H9 (cell line): ENCODE data around the gene NTF3. TPM values are rescaled to one million over a fixed set of nuclear protein-coding genes. Genes with fewer than 3 reads are reported as not detected.

Experiments
- DNase-seq: peaks from one replicate; pipeline ENCODE4 v3.0.0-alpha.2; 2017
- H2AFZ ChIP-seq: one replicate; pipeline ENCODE4 v1.6.1; 2013; ENCODE audit warnings: mild to moderate bottlenecking, low read length, control low read depth, moderate library complexity
- H2AK5ac ChIP-seq: 2 replicates; pipeline ENCODE4 v1.6.1; 2013; ENCODE audit warnings: low read length, control low read depth, mixed read lengths; ENCODE audit not compliant: insufficient read length
- H2BK120ac ChIP-seq: one replicate; pipeline ENCODE4 v1.6.1; 2013; ENCODE audit warnings: low read depth, mild to moderate bottlenecking, low read length, control low read depth, inconsistent platforms; ENCODE audit not compliant: poor library complexity, severe bottlenecking
- H2BK12ac ChIP-seq: 2 replicates; pipeline ENCODE4 v1.6.1; 2013; ENCODE audit warnings: low read length, control low read depth, mixed read lengths, low read depth; ENCODE audit not compliant: insufficient read length
- H2BK15ac ChIP-seq: 2 replicates; pipeline ENCODE4 v1.6.1; 2013; ENCODE audit warnings: low read depth, low read length, control low read depth
- H2BK20ac ChIP-seq: one replicate; pipeline ENCODE4 v1.6.1; 2013; ENCODE audit warnings: low read depth, mild to moderate bottlenecking, low read length, control low read depth, inconsistent platforms; ENCODE audit not compliant: poor library complexity, severe bottlenecking
- H2BK5ac ChIP-seq: 2 replicates; pipeline ENCODE4 v1.6.1; 2013; ENCODE audit warnings: low read length, control low read depth, mixed read lengths; ENCODE audit not compliant: insufficient read length
- H3K14ac ChIP-seq: 2 replicates; pipeline ENCODE4 v1.6.1; 2013; ENCODE audit warnings: low read length, control low read depth; ENCODE audit not compliant: insufficient read depth
- H3K18ac ChIP-seq: 2 replicates; pipeline ENCODE4 v1.6.1; 2013; ENCODE audit warnings: low read depth, mild to moderate bottlenecking, mixed read lengths, low read length, control low read depth; ENCODE audit not compliant: insufficient read length
- H3K23ac ChIP-seq: 2 replicates; pipeline ENCODE4 v1.6.1; 2013; ENCODE audit warnings: low read length, control low read depth, mixed read lengths, low read depth; ENCODE audit not compliant: insufficient read length
- H3K23me2 ChIP-seq: 2 replicates; pipeline ENCODE4 v1.6.1; 2013; ENCODE audit warnings: low read depth, mild to moderate bottlenecking, mixed read lengths, low read length, control low read depth; ENCODE audit not compliant: insufficient read length, poor library complexity, severe bottlenecking
- H3K27ac ChIP-seq: 2 replicates; pipeline ENCODE4 v1.5.1; 2013; ENCODE audit warnings: low read length, control low read depth, mixed read lengths, low read depth; ENCODE audit not compliant: insufficient read length
- H3K27me3 ChIP-seq: 2 replicates; pipeline ENCODE4 v1.6.1; 2013; ENCODE audit warnings: low read length, control low read depth, inconsistent platforms; ENCODE audit not compliant: insufficient read depth
- H3K4ac ChIP-seq: 2 replicates; pipeline ENCODE4 v1.6.1; 2013; ENCODE audit warnings: low read depth, mild to moderate bottlenecking, control low read depth, inconsistent platforms, low read length, moderate library complexity
- H3K4me1 ChIP-seq: 2 replicates; pipeline ENCODE4 v1.6.1; 2013; ENCODE audit warnings: low read length, control low read depth, inconsistent platforms; ENCODE audit not compliant: insufficient read depth
- H3K4me2 ChIP-seq: 2 replicates; pipeline ENCODE4 v1.6.1; 2013; ENCODE audit warnings: low read length, control low read depth, mixed read lengths; ENCODE audit not compliant: insufficient read length, insufficient read depth
- H3K56ac ChIP-seq: 2 replicates; pipeline ENCODE4 v1.6.1; 2013; ENCODE audit warnings: low read depth, mild to moderate bottlenecking, mixed read lengths, low read length, control low read depth; ENCODE audit not compliant: insufficient read length
- H3K79me1 ChIP-seq: 2 replicates; pipeline ENCODE4 v1.6.1; 2013; ENCODE audit warnings: low read depth, mild to moderate bottlenecking, moderate library complexity, low read length, control low read depth, inconsistent platforms; ENCODE audit not compliant: insufficient read depth, poor library complexity, severe bottlenecking
- H3K79me2 ChIP-seq: 2 replicates; pipeline ENCODE4 v1.6.1; 2013; ENCODE audit warnings: low read length, control low read depth, inconsistent platforms; ENCODE audit not compliant: insufficient read depth
- H3K9ac ChIP-seq: 2 replicates; pipeline ENCODE4 v1.6.1; 2013; ENCODE audit warnings: low read length, control low read depth, mixed read lengths; ENCODE audit not compliant: insufficient read length; ENCODE audit errors: extremely low read depth
- H3K9me3 ChIP-seq: one replicate; pipeline ENCODE4 v1.6.1; 2013; ENCODE audit warnings: low read depth, low read length, inconsistent platforms; ENCODE audit not compliant: control insufficient read depth
- H3T11ph ChIP-seq: one replicate; pipeline ENCODE4 v1.6.1; 2013; ENCODE audit warnings: mild to moderate bottlenecking, low read length, control low read depth, inconsistent platforms
- H4K20me1 ChIP-seq: one replicate; pipeline ENCODE4 v1.6.1; 2013; ENCODE audit not compliant: control insufficient read depth, insufficient read length, insufficient read depth
- H4K5ac ChIP-seq: 2 replicates; pipeline ENCODE4 v1.6.1; 2013; ENCODE audit warnings: low read depth, mild to moderate bottlenecking, mixed read lengths, low read length, control low read depth; ENCODE audit not compliant: insufficient read length
- H4K8ac ChIP-seq: replicated peaks from 2 replicates; pipeline ENCODE4 v1.6.1; 2013; ENCODE audit warnings: low read length, control low read depth, mixed read lengths, low read depth; ENCODE audit not compliant: insufficient read length
- H4K91ac ChIP-seq: 2 replicates; pipeline ENCODE4 v1.6.1; 2013; ENCODE audit warnings: low read depth, mild to moderate bottlenecking, moderate library complexity, mixed read lengths, low read length, control low read depth; ENCODE audit not compliant: insufficient read length
- H3K27ac Mint-ChIP-seq, 3 experiments: 2 replicates in 2 of 3; 3 replicates in 1 of 3; pipeline ENCODE4 v1.8.0; 2020 to 2021; ENCODE audit warnings: mixed read lengths in 3 of 3, mild to moderate bottlenecking in 1 of 3, moderate library complexity in 1 of 3
- H3K27me3 Mint-ChIP-seq: 2 replicates; pipeline ENCODE4 v1.8.0; 2021; ENCODE audit warnings: low read depth, mild to moderate bottlenecking, moderate library complexity, mixed read lengths
- H3K36me3 Mint-ChIP-seq, 3 experiments: 2 replicates in 2 of 3; 3 replicates in 1 of 3; pipeline ENCODE4 v1.8.0; 2020 to 2021; ENCODE audit warnings: low read depth in 3 of 3, mixed read lengths in 3 of 3; ENCODE audit not compliant: insufficient read depth in 1 of 3
- H3K4me1 Mint-ChIP-seq, 2 experiments: 2 replicates each; pipeline ENCODE4 v1.8.0; 2020; ENCODE audit warnings: mixed read lengths in 2 of 2
- H3K4me3 Mint-ChIP-seq, 2 experiments: 2 replicates in 1 of 2; 3 replicates in 1 of 2; pipeline ENCODE4 v1.8.0; 2020 to 2021; ENCODE audit warnings: mild to moderate bottlenecking in 2 of 2, mixed read lengths in 2 of 2, moderate library complexity in 1 of 2
- H3K9me3 Mint-ChIP-seq, 2 experiments: 2 replicates in 1 of 2; 3 replicates in 1 of 2; pipeline ENCODE4 v1.8.0; 2020; ENCODE audit warnings: mild to moderate bottlenecking in 2 of 2, mixed read lengths in 2 of 2, moderate library complexity in 1 of 2
- CTCF ChIP-seq: fragments of 200-600 bp; sonication (generic); conservative IDR thresholded peaks from 3 replicates; pipeline ENCODE4 v1.8.0; 2021; ENCODE audit warnings: antibody characterized with exemption, mild to moderate bottlenecking
- WGBS: extraction: QIAGEN DNeasy Blood & Tissue Kit; methylation state at CpG from one replicate; pipeline ENCODE4 v1.1.7; 2013; ENCODE audit warnings: missing lambda C conversion rate, low lambda C conversion rate, mixed read lengths; ENCODE audit not compliant: insufficient read length; ENCODE audit errors: extremely low coverage; 5-methylcytosine and 5-hydroxymethylcytosine counted together
- total RNA-seq: library from RNA; stranded (reverse); gene quantifications from 2 replicates; pipeline ENCODE4 v1.2.1, GENCODE V29; 2021

NTF3 gene
- total RNA-seq, 1 experiment from 2014 or later: 0.48 TPM

GRCh38 chr12:5473076-5473782 is 41.3 kb downstream of the NTF3 start:
- H3K9me3 Mint-ChIP-seq: no peaks in the 10 kb centered on the region

More at GRCh38 chr12:5473076-5473782, 41.3 kb downstream of the NTF3 start:
- Histone ChIP-seq H3T11ph (no peak overlapping the region), H3K56ac (no peak overlapping the region), H4K5ac (no peak overlapping the region), H3K14ac (no peak overlapping the region), H3K23ac (no peak overlapping the region), H4K91ac (no peak overlapping the region), H3K79me1 (no peaks in the 10 kb centered on the region), H3K9ac (no peak overlapping the region), H3K4me1 (no peaks in the 10 kb centered on the region; the same call in 1 of the 2 replicates), H3K79me2 (no peaks in the 10 kb centered on the region), H2BK5ac (no peak overlapping the region), H4K20me1 (no peaks in the 10 kb centered on the region), H2BK20ac (no peak overlapping the region), H2AFZ (no peak overlapping the region), H2BK12ac (no peak overlapping the region), H4K8ac (no peak overlapping the region), H2AK5ac (no peak overlapping the region), H2BK120ac (no peak overlapping the region), H3K23me2 (no peaks in the 10 kb centered on the region), H3K9me3 (no peaks in the 10 kb centered on the region), H2BK15ac (no peak overlapping the region), H3K4me2 (no peak overlapping the region), H3K27me3 (no peaks in the 10 kb centered on the region), H3K18ac (no peak overlapping the region), H3K4ac (no peak overlapping the region), H3K27ac (no peak overlapping the region)
- DNase-seq: no peak
- TF ChIP-seq CTCF: no peak
- Mint-ChIP-seq H3K36me3 (no peaks in the 10 kb centered on the region; a peak in 1 of 7 replicates), H3K27me3 (peaks cover 16% of the 10 kb centered on the region), H3K4me3 (no peak overlapping the region), H3K27ac (no peak overlapping the region; a peak in 1 of 7 replicates), H3K4me1 (peaks cover 9 to 16% of the 10 kb centered on the region in 2 experiments)
- no CpG with 5 or more reads among the region's 6 CpGs for WGBS
